Muscle layer of colon (tissue), 2 donors: ENCODE measurements around the gene WDFY1.
A peak's percentile ranks its signal among the peaks of the same experiment; 100 is the strongest.

ENCODE experiments used
- H3K27ac ChIP-seq: one replicate; pipeline ENCODE4 v1.7.0; 2013; ENCODE audit warnings: low read depth, mild to moderate bottlenecking, low read length, moderate library complexity
- H3K27me3 ChIP-seq, 2 donors: one replicate each; pipeline ENCODE4 v1.7.0; 2013; ENCODE audit warnings: low read length in 2 of 2, mild to moderate bottlenecking in 2 of 2; ENCODE audit not compliant: insufficient read depth in 2 of 2, control insufficient read depth in 1 of 2
- H3K36me3 ChIP-seq: one replicate; pipeline ENCODE4 v1.7.0; 2013; ENCODE audit warnings: mild to moderate bottlenecking, low read length; ENCODE audit not compliant: insufficient read depth
- H3K4me1 ChIP-seq: one replicate; pipeline ENCODE4 v1.7.0; 2013; ENCODE audit warnings: mild to moderate bottlenecking, low read length; ENCODE audit not compliant: insufficient read depth
- H3K4me3 ChIP-seq, 2 donors: one replicate each; pipeline ENCODE4 v1.7.0; 2013; ENCODE audit warnings: low read length in 2 of 2, low read depth in 1 of 2, mild to moderate bottlenecking in 1 of 2, moderate library complexity in 1 of 2
- H3K9ac ChIP-seq: one replicate; pipeline ENCODE4 v1.7.0; 2013; ENCODE audit warnings: low read length
- H3K9me3 ChIP-seq: one replicate; pipeline ENCODE4 v1.7.0; 2013; ENCODE audit warnings: mild to moderate bottlenecking, low read length
- donor health status: abdominal sarcoma.
- donor health status: Adenocarcinoma of cecum.

WDFY1 gene

GRCh38 chr2:223944703-223945531, at the start of gene WDFY1:
Gene WDFY1 (minus strand): TSS chr2:223945335. CDS start chr2:223945284, 51 bp downstream.
- Histone ChIP-seq H3K4me3 (peak within 1 kb of the TSS; percentile 78 to 98), H3K9me3 (no peaks in the 10 kb centered on the region), H3K4me1 (peaks cover 14% of the 10 kb centered on the region), H3K27ac (peak within 1 kb of the TSS; percentile 73), H3K9ac (peak within 1 kb of the TSS; percentile 61), H3K27me3 (no peaks in the 10 kb centered on the region), H3K36me3 (no peaks in the 10 kb centered on the region)

GRCh38 chr2:223994562-223995162, 49.5 kb upstream of the WDFY1 start:
- H3K9ac ChIP-seq = no peak overlapping the region
- H3K27ac ChIP-seq = no peak overlapping the region
- no peaks in the 10 kb centered on the region for H3K27me3 ChIP-seq
- peaks cover 5% of the 10 kb centered on the region for H3K4me1 ChIP-seq
- H3K9me3 ChIP-seq = no peaks in the 10 kb centered on the region
- no peak overlapping the region for H3K4me3 ChIP-seq
- H3K36me3 ChIP-seq = no peaks in the 10 kb centered on the region

GRCh38 chr2:223993634-223994232, 48.6 kb upstream of the WDFY1 start:
- Histone ChIP-seq H3K9me3 (no peaks in the 10 kb centered on the region), H3K9ac (no peak overlapping the region), H3K27me3 (no peaks in the 10 kb centered on the region), H3K4me1 (peaks cover 5% of the 10 kb centered on the region), H3K27ac (no peak overlapping the region), H3K36me3 (no peaks in the 10 kb centered on the region), H3K4me3 (no peak overlapping the region)

- Histone ChIP-seq H3K27ac (no peak overlapping the region), H3K9ac (no peak overlapping the region), H3K36me3 (no peaks in the 10 kb centered on the region), H3K4me1 (peaks cover 5% of the 10 kb centered on the region), H3K9me3 (no peaks in the 10 kb centered on the region), H3K27me3 (no peaks in the 10 kb centered on the region), H3K4me3 (no peak overlapping the region)
Observed at GRCh38 chr2:223991611-223992010, 46.5 kb upstream of the WDFY1 start.

- Histone ChIP-seq H3K9ac (no peak overlapping the region), H3K4me1 (peaks cover 5% of the 10 kb centered on the region), H3K27me3 (no peaks in the 10 kb centered on the region), H3K27ac (no peak overlapping the region), H3K4me3 (no peak overlapping the region), H3K9me3 (no peaks in the 10 kb centered on the region), H3K36me3 (no peaks in the 10 kb centered on the region)
Observed at GRCh38 chr2:223989856-223990232, 44.7 kb upstream of the WDFY1 start.

- Histone ChIP-seq H3K36me3 (no peaks in the 10 kb centered on the region), H3K9ac (no peak overlapping the region), H3K27ac (no peak overlapping the region), H3K9me3 (no peaks in the 10 kb centered on the region), H3K27me3 (no peaks in the 10 kb centered on the region), H3K4me1 (peaks cover 5% of the 10 kb centered on the region), H3K4me3 (no peak overlapping the region)
Observed at GRCh38 chr2:223989206-223989855, 44.2 kb upstream of the WDFY1 start.

GRCh38 chr2:223981241-223981640, 36.1 kb upstream of the WDFY1 start:
- Histone ChIP-seq H3K27ac (no peak overlapping the region), H3K36me3 (no peaks in the 10 kb centered on the region), H3K4me1 (no peaks in the 10 kb centered on the region), H3K27me3 (no peaks in the 10 kb centered on the region), H3K9ac (no peak overlapping the region), H3K9me3 (no peaks in the 10 kb centered on the region), H3K4me3 (no peak overlapping the region)

- Histone ChIP-seq H3K27ac (no peak overlapping the region), H3K4me3 (no peak overlapping the region), H3K36me3 (no peaks in the 10 kb centered on the region), H3K9me3 (no peaks in the 10 kb centered on the region), H3K27me3 (no peaks in the 10 kb centered on the region), H3K4me1 (no peaks in the 10 kb centered on the region), H3K9ac (no peak overlapping the region)
Observed at GRCh38 chr2:223980803-223981202, 35.7 kb upstream of the WDFY1 start.

- H3K27ac ChIP-seq = no peak overlapping the region
- H3K4me3 ChIP-seq = no peak overlapping the region
- no peaks in the 10 kb centered on the region for H3K36me3 ChIP-seq
- H3K4me1 ChIP-seq = no peaks in the 10 kb centered on the region
- no peaks in the 10 kb centered on the region for H3K9me3 ChIP-seq
- no peaks in the 10 kb centered on the region for H3K27me3 ChIP-seq
- no peak overlapping the region for H3K9ac ChIP-seq
Observed at GRCh38 chr2:223980397-223980735, 35.2 kb upstream of the WDFY1 start.

- no peaks in the 10 kb centered on the region for H3K9me3 ChIP-seq
- H3K9ac ChIP-seq = no peak overlapping the region
- H3K27ac ChIP-seq = no peak overlapping the region
- H3K4me3 ChIP-seq = no peak overlapping the region
- H3K4me1 ChIP-seq = no peaks in the 10 kb centered on the region
- no peaks in the 10 kb centered on the region for H3K36me3 ChIP-seq
- no peaks in the 10 kb centered on the region for H3K27me3 ChIP-seq
Observed at GRCh38 chr2:223979730-223980396, 34.7 kb upstream of the WDFY1 start.

- no peaks in the 10 kb centered on the region for H3K9me3 ChIP-seq
Observed at GRCh38 chr2:223978451-223978850, 33.3 kb upstream of the WDFY1 start.

More at GRCh38 chr2:223978451-223978850, 33.3 kb upstream of the WDFY1 start:
- no peak overlapping the region for H3K27ac ChIP-seq
- H3K4me3 ChIP-seq = no peak overlapping the region
- no peak overlapping the region for H3K9ac ChIP-seq
- no peaks in the 10 kb centered on the region for H3K27me3 ChIP-seq
- H3K36me3 ChIP-seq = no peaks in the 10 kb centered on the region
- no peaks in the 10 kb centered on the region for H3K4me1 ChIP-seq
